Neural progenitor cell (in vitro differentiated cells): Measurements from ENCODE around the gene VSTM4. TPM values are rescaled to one million over a fixed set of nuclear protein-coding genes. Genes with fewer than 3 reads are reported as not detected.

Source experiments
- DNase-seq: peaks from one replicate; pipeline ENCODE4 v3.0.0-alpha.2; 2016; ENCODE audit warnings: low spot score
- H2AFZ ChIP-seq: fragments of 200-600 bp; sonication (generic); replicated peaks from 2 replicates; pipeline ENCODE4 v1.6.1; 2016; ENCODE audit warnings: antibody characterized with exemption
- H3F3A ChIP-seq: fragments of 200-600 bp; sonication (generic); 2 replicates; pipeline ENCODE4 v1.6.1; 2016; ENCODE audit warnings: antibody characterized with exemption, low read depth
- H3K27ac ChIP-seq: fragments of 200-600 bp; sonication (generic); 2 replicates; pipeline ENCODE4 v1.5.1; 2016; ENCODE audit warnings: mild to moderate bottlenecking
- H3K27me3 ChIP-seq: fragments of 200-600 bp; sonication (generic); 2 replicates; pipeline ENCODE4 v1.6.1; 2016; ENCODE audit warnings: mild to moderate bottlenecking, moderate library complexity
- H3K36me3 ChIP-seq: fragments of 200-600 bp; sonication (generic); 2 replicates; pipeline ENCODE4 v1.5.1; 2016
- H3K4me1 ChIP-seq: fragments of 200-600 bp; sonication (generic); 2 replicates; pipeline ENCODE4 v1.6.1; 2016; ENCODE audit warnings: mixed run types
- H3K4me2 ChIP-seq: fragments of 200-600 bp; sonication (generic); 2 replicates; pipeline ENCODE4 v1.6.1; 2016
- H3K4me3 ChIP-seq: fragments of 200-600 bp; sonication (generic); 2 replicates; pipeline ENCODE4 v1.5.1; 2016
- H3K79me2 ChIP-seq: fragments of 200-600 bp; sonication (generic); 2 replicates; pipeline ENCODE4 v1.6.1; 2016; ENCODE audit warnings: low read depth
- H3K9ac ChIP-seq: fragments of 200-600 bp; sonication (generic); 2 replicates; pipeline ENCODE4 v1.6.1; 2016
- H3K9me3 ChIP-seq: fragments of 200-600 bp; sonication (generic); 2 replicates; pipeline ENCODE4 v1.5.1; 2016; ENCODE audit warnings: low read depth
- H4K20me1 ChIP-seq: fragments of 200-600 bp; sonication (generic); 2 replicates; pipeline ENCODE4 v1.6.1; 2016; ENCODE audit warnings: low read depth
- H3K27ac Mint-ChIP-seq: 3 replicates; pipeline ENCODE4 v1.8.0; 2021; ENCODE audit warnings: mixed read lengths
- H3K27me3 Mint-ChIP-seq: 2 replicates; pipeline ENCODE4 v1.8.0; 2022; ENCODE audit warnings: low read depth, mild to moderate bottlenecking, inconsistent platforms, moderate library complexity, mixed read lengths; ENCODE audit not compliant: insufficient read depth
- H3K36me3 Mint-ChIP-seq: 3 replicates; pipeline ENCODE4 v1.8.0; 2021; ENCODE audit warnings: mixed read lengths
- H3K4me1 Mint-ChIP-seq: 3 replicates; pipeline ENCODE4 v1.8.0; 2021; ENCODE audit warnings: mixed read lengths
- H3K4me3 Mint-ChIP-seq: 3 replicates; pipeline ENCODE4 v1.8.0; 2021; ENCODE audit warnings: mild to moderate bottlenecking, moderate library complexity, mixed read lengths
- H3K9me3 Mint-ChIP-seq: 3 replicates; pipeline ENCODE4 v1.8.0; 2020; ENCODE audit warnings: mixed read lengths
- EZH2 ChIP-seq: fragments of 200-600 bp; sonication (generic); IDR thresholded peaks from 2 replicates; pipeline ENCODE4 v1.6.1; 2017; ENCODE audit warnings: antibody characterized with exemption, mild to moderate bottlenecking, moderate library complexity
- EZH2phosphoT487 ChIP-seq: fragments of 200-600 bp; sonication (generic); IDR thresholded peaks from 2 replicates; pipeline ENCODE4 v1.6.1; 2017; ENCODE audit warnings: antibody characterized with exemption
- total RNA-seq: library from RNA; depleted of rRNA; stranded (reverse); fragments of >200 nt; gene quantifications from 2 replicates; pipeline ENCODE4 v1.2.3, GENCODE V29; 2015; ENCODE audit warnings: low replicate concordance
- TF ChIP-seq, protein P1 (sequence below): fragments of 200-600 bp; sonication (generic); IDR thresholded peaks from 2 replicates; pipeline ENCODE4 v1.5.1; 2017; ENCODE audit warnings: antibody characterized with exemption, mild to moderate bottlenecking

The VSTM4 gene
- total RNA-seq, 1 donor from 2014 or later, result 0.92 TPM

DNA sequence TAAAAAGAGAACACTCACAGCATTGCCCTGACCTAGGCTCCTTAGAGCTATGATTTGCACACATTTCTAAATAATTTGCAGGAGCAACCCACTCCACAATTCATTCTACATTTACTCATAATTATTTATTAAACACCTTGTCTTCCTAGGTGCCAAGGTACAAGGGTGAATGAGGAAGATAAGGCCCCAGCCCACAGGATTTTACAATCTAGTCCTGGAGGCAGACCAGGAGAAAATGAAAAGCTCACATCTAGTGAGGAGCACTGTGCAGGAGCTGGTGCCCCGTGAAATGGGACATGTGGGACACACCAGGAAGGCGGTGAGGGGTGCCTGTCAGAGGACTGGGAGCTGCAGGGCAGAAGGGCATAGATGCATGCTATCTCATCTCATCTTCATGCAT lies 116.0 kb downstream of the VSTM4 start:
- TF ChIP-seq EZH2phosphoT487 (no peak), EZH2 (no peak)
- TF ChIP-seq, protein P1, sequence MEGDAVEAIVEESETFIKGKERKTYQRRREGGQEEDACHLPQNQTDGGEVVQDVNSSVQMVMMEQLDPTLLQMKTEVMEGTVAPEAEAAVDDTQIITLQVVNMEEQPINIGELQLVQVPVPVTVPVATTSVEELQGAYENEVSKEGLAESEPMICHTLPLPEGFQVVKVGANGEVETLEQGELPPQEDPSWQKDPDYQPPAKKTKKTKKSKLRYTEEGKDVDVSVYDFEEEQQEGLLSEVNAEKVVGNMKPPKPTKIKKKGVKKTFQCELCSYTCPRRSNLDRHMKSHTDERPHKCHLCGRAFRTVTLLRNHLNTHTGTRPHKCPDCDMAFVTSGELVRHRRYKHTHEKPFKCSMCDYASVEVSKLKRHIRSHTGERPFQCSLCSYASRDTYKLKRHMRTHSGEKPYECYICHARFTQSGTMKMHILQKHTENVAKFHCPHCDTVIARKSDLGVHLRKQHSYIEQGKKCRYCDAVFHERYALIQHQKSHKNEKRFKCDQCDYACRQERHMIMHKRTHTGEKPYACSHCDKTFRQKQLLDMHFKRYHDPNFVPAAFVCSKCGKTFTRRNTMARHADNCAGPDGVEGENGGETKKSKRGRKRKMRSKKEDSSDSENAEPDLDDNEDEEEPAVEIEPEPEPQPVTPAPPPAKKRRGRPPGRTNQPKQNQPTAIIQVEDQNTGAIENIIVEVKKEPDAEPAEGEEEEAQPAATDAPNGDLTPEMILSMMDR, result no peak
- H3K4me3 Mint-ChIP-seq, result no peak overlapping the region
- H3K36me3 ChIP-seq, result no peaks in the 10 kb centered on the region
- no peak for DNase-seq
- no peaks in the 10 kb centered on the region for H3K27me3 Mint-ChIP-seq
- H3K27me3 ChIP-seq, result no peaks in the 10 kb centered on the region
- no peaks in the 10 kb centered on the region for H3F3A ChIP-seq
- H3K9me3 ChIP-seq, result no peaks in the 10 kb centered on the region
- H3K27ac Mint-ChIP-seq, result no peak overlapping the region
- H3K4me3 ChIP-seq, result no peak overlapping the region
- H4K20me1 ChIP-seq, result no peaks in the 10 kb centered on the region
- H3K4me2 ChIP-seq, result no peak overlapping the region
- no peaks in the 10 kb centered on the region for H3K9me3 Mint-ChIP-seq
- H3K4me1 ChIP-seq, result no peaks in the 10 kb centered on the region
- H3K36me3 Mint-ChIP-seq, result no peaks in the 10 kb centered on the region
- no peaks in the 10 kb centered on the region for H3K79me2 ChIP-seq
- H3K27ac ChIP-seq, result no peak overlapping the region
- no peak overlapping the region for H2AFZ ChIP-seq
- H3K4me1 Mint-ChIP-seq, result peaks cover 15% of the 10 kb centered on the region
- H3K9ac ChIP-seq, result no peak overlapping the region

DNA sequence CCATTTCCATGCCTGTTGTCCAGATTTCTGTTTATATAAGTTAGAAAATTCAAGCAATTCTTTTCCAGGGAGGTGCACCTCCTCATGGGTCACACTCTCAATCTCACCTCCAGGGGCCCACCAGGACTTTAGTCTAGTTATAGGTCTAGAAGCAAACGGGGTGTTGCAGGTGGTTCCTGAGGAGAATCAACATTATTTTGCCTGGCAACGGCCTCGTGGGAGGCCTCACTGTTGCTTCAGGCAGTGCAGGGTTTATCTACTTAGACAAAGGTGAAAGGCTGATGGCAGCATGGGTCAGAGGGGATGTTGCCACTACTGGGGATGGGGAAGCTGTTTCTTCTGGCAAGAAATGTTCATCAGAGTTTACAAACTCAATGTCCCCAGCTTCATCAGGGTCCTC lies 119.0 kb downstream of the VSTM4 start:
- no peaks in the 10 kb centered on the region for H3K27me3 Mint-ChIP-seq
- Histone ChIP-seq H3K4me3 (no peak overlapping the region), H2AFZ (no peak overlapping the region), H3K9me3 (no peaks in the 10 kb centered on the region), H3K4me1 (no peaks in the 10 kb centered on the region), H3F3A (no peaks in the 10 kb centered on the region), H3K36me3 (no peaks in the 10 kb centered on the region), H3K9ac (no peak overlapping the region), H3K27me3 (no peaks in the 10 kb centered on the region), H3K27ac (no peak overlapping the region), H3K4me2 (no peak overlapping the region), H4K20me1 (no peaks in the 10 kb centered on the region), H3K79me2 (no peaks in the 10 kb centered on the region)
- no peaks in the 10 kb centered on the region for H3K36me3 Mint-ChIP-seq
- DNase-seq, result no peak
- peaks cover 8% of the 10 kb centered on the region for H3K4me1 Mint-ChIP-seq
- TF ChIP-seq EZH2phosphoT487 (no peak), EZH2 (no peak)
- TF ChIP-seq, protein P1, result no peak
- H3K27ac Mint-ChIP-seq, result no peak overlapping the region
- H3K9me3 Mint-ChIP-seq, result no peaks in the 10 kb centered on the region
- no peak overlapping the region for H3K4me3 Mint-ChIP-seq

DNA sequence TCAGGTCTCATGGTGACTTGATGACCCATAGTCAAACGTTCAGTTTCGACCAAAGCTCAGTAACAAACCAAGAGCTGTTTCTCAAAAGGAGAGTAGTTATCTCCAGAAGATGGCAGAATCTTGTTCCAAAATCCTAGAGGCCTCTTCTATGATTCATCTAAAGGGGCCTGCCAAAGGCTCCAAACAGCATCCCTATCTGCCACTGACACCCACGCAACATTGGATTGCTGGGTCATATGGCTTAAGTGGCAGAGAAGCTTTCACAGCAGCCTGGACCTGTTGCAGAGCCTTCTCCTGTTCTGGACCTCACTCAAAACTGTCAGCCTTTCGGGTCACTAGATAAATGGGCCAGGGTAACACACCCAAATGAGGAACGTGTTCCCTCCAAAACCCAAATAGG lies 121.7 kb downstream of the VSTM4 start:
- H3K36me3 ChIP-seq, result no peaks in the 10 kb centered on the region
- no peaks in the 10 kb centered on the region for H3K9me3 ChIP-seq
- no peak overlapping the region for H3K4me3 ChIP-seq
- no peaks in the 10 kb centered on the region for H3K4me1 Mint-ChIP-seq
- no peaks in the 10 kb centered on the region for H3K27me3 ChIP-seq
- DNase-seq, result no peak
- no peak for TF ChIP-seq EZH2phosphoT487
- TF ChIP-seq EZH2, result no peak
- TF ChIP-seq, protein P1, result no peak
- no peaks in the 10 kb centered on the region for H3K4me1 ChIP-seq
- no peak overlapping the region for H3K27ac ChIP-seq
- H3K36me3 Mint-ChIP-seq, result no peaks in the 10 kb centered on the region
- no peaks in the 10 kb centered on the region for H3F3A ChIP-seq
- H4K20me1 ChIP-seq, result no peaks in the 10 kb centered on the region
- no peak overlapping the region for H3K9ac ChIP-seq
- H3K27ac Mint-ChIP-seq, result no peak overlapping the region
- H3K79me2 ChIP-seq, result no peaks in the 10 kb centered on the region
- H3K4me3 Mint-ChIP-seq, result no peak overlapping the region
- no peak overlapping the region for H3K4me2 ChIP-seq
- H2AFZ ChIP-seq, result no peak overlapping the region
- H3K27me3 Mint-ChIP-seq, result no peaks in the 10 kb centered on the region
- H3K9me3 Mint-ChIP-seq, result no peaks in the 10 kb centered on the region

DNA sequence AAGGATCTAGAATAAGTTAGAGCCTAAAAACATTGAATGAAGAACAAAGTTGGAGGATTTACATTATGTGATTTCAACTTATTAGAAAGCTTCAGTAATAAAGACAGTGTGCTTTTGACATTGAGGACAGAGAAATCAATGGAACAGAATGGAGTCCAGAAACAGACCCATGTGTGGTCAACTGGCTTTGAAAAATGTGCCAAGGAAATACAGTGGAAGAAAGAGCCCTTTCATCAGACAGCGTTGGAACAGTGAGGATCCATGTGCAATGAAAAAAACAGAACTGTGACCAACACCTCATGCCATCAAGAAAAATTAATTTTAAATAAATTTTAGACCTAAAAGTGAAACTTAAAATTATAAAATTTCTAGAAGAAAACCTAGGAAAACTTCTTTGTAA lies 125.1 kb downstream of the VSTM4 start:
- no peak for DNase-seq
- Histone ChIP-seq H3K27ac (no peak overlapping the region), H3K36me3 (no peaks in the 10 kb centered on the region), H3K27me3 (no peaks in the 10 kb centered on the region), H3K79me2 (no peaks in the 10 kb centered on the region), H3K4me2 (no peak overlapping the region), H3K9me3 (no peaks in the 10 kb centered on the region), H3F3A (no peaks in the 10 kb centered on the region), H3K4me3 (no peak overlapping the region), H3K9ac (no peak overlapping the region), H4K20me1 (no peaks in the 10 kb centered on the region), H2AFZ (no peak overlapping the region), H3K4me1 (no peaks in the 10 kb centered on the region)
- H3K4me3 Mint-ChIP-seq, result no peak overlapping the region
- H3K27ac Mint-ChIP-seq, result no peak overlapping the region
- H3K9me3 Mint-ChIP-seq, result no peaks in the 10 kb centered on the region
- no peaks in the 10 kb centered on the region for H3K36me3 Mint-ChIP-seq
- no peaks in the 10 kb centered on the region for H3K4me1 Mint-ChIP-seq
- peaks cover 2% of the 10 kb centered on the region for H3K27me3 Mint-ChIP-seq
- TF ChIP-seq EZH2phosphoT487 (no peak), EZH2 (no peak)
- TF ChIP-seq, protein P1, result no peak
